Astrocyte (in vitro differentiated cells and primary cell): ENCODE results near the gene GDI2. TPM values are rescaled to one million over a fixed set of nuclear protein-coding genes. Genes with fewer than 3 reads are reported as not detected.

ENCODE experiments used
- DNase-seq: peaks from one replicate; pipeline ENCODE4 v3.0.0-alpha.2; 2010; ENCODE audit warnings: low read depth
- FAIRE-seq: peaks from 2 replicates; lab custom pipeline; 2011; peaks lifted over from hg19 to GRCh38; lab: Jason Lieb, UNC
- H2AFZ ChIP-seq: 2 replicates; pipeline ENCODE4 v1.6.0; 2012; ENCODE audit warnings: low read depth, low read length, inconsistent platforms
- H3K27ac ChIP-seq: 2 replicates; pipeline ENCODE4 v1.5.1; 2011; ENCODE audit warnings: low read depth, low read length, inconsistent platforms
- H3K27me3 ChIP-seq: 2 replicates; pipeline ENCODE4 v1.6.0; 2011; ENCODE audit warnings: low read length, inconsistent platforms; ENCODE audit not compliant: insufficient read depth
- H3K36me3 ChIP-seq: 2 replicates; pipeline ENCODE4 v1.5.1; 2011; ENCODE audit warnings: low read length, inconsistent platforms; ENCODE audit not compliant: insufficient read depth
- H3K4me1 ChIP-seq: 2 replicates; pipeline ENCODE4 v1.5.1; 2011; ENCODE audit warnings: low read length, inconsistent platforms; ENCODE audit not compliant: insufficient read depth
- H3K4me2 ChIP-seq: 2 replicates; pipeline ENCODE4 v1.6.0; 2012; ENCODE audit warnings: low read length, inconsistent platforms
- H3K4me3 ChIP-seq: 2 replicates; pipeline ENCODE4 v1.5.1; 2011; ENCODE audit warnings: low read depth, mild to moderate bottlenecking, low read length, inconsistent platforms; ENCODE audit not compliant: insufficient read depth
- H3K79me2 ChIP-seq: 2 replicates; pipeline ENCODE4 v1.6.0; 2012; ENCODE audit warnings: mild to moderate bottlenecking, low read length, inconsistent platforms; ENCODE audit not compliant: insufficient read depth
- H3K9ac ChIP-seq: 2 replicates; pipeline ENCODE4 v1.6.0; 2012; ENCODE audit warnings: mild to moderate bottlenecking, low read length, inconsistent platforms
- H3K9me3 ChIP-seq: 2 replicates; pipeline ENCODE4 v1.5.1; 2012; ENCODE audit warnings: low read depth, mild to moderate bottlenecking, low read length, inconsistent platforms; ENCODE audit not compliant: insufficient read depth
- H4K20me1 ChIP-seq: 2 replicates; pipeline ENCODE4 v1.6.0; 2012; ENCODE audit warnings: low read length, inconsistent platforms; ENCODE audit not compliant: insufficient read depth
- H3K27ac Mint-ChIP-seq: one replicate; pipeline ENCODE4 v1.8.0; 2021; ENCODE audit warnings: mild to moderate bottlenecking, mixed read lengths; ENCODE audit not compliant: unreplicated experiment
- H3K27me3 Mint-ChIP-seq: one replicate; pipeline ENCODE4 v1.8.0; 2021; ENCODE audit warnings: low read depth, mixed read lengths; ENCODE audit not compliant: unreplicated experiment
- H3K36me3 Mint-ChIP-seq: one replicate; pipeline ENCODE4 v1.8.0; 2021; ENCODE audit warnings: low read depth, mixed read lengths; ENCODE audit not compliant: unreplicated experiment
- H3K4me1 Mint-ChIP-seq: one replicate; pipeline ENCODE4 v1.8.0; 2021; ENCODE audit warnings: low read depth, mixed read lengths; ENCODE audit not compliant: unreplicated experiment
- H3K4me3 Mint-ChIP-seq: one replicate; pipeline ENCODE4 v1.8.0; 2021; ENCODE audit warnings: mild to moderate bottlenecking, moderate library complexity, mixed read lengths; ENCODE audit not compliant: unreplicated experiment
- H3K9me3 Mint-ChIP-seq: one replicate; pipeline ENCODE4 v1.8.0; 2021; ENCODE audit warnings: mild to moderate bottlenecking, mixed read lengths; ENCODE audit not compliant: unreplicated experiment
- EZH2 ChIP-seq: IDR thresholded peaks from 2 replicates; pipeline ENCODE4 v1.6.1; 2012; ENCODE audit warnings: mild to moderate bottlenecking, low read length, inconsistent platforms; ENCODE audit not compliant: insufficient read depth
- total RNA-seq: library from RNA; stranded (reverse); gene quantifications from 2 replicates; pipeline ENCODE4 v1.2.1, GENCODE V29; 2021
- TF ChIP-seq, protein P1 (sequence below): IDR thresholded peaks from 2 replicates; pipeline ENCODE4 v1.5.1; 2011; ENCODE audit warnings: low read depth, mild to moderate bottlenecking, inconsistent platforms, low read length, moderate library complexity; ENCODE audit not compliant: insufficient read depth

The GDI2 gene
- total RNA-seq, 1 donor from 2014 or later, result 280 TPM

DNA sequence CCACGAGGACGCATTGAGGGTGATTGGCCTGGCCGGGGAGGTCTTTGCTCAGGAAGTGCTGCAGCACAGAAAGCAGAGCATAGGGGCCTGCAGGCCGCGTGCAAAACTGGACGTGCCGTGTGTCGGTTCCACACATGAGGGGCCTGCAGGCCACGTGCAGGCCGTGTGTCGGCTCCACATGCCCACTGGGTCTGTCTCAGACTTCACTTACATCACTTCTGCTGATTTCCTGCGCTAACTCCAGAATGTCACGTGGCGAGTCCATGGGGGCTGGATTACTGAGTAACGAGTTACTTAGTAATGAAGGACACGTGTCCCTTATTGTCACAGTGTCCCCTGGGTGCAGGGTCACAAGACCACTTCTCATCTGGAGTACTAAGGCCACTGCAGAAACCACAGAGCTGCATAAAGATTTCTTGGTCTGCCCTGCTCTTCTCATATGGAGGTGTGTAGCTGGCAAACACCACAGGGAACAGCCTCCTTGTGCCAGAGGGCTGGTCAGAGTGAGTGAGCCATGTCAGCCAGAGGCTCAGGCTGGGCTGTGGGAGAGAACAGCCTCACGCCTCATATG, 60.8 kb downstream of the GDI2 start:
- Mint-ChIP-seq H3K36me3 (peaks cover 40% of the 10 kb centered on the region), H3K4me1 (peaks cover 11% of the 10 kb centered on the region), H3K4me3 (no peak overlapping the region), H3K9me3 (no peaks in the 10 kb centered on the region), H3K27me3 (no peaks in the 10 kb centered on the region), H3K27ac (no peak overlapping the region)
- no peaks in the 10 kb centered on the region for H3K4me1 ChIP-seq
- DNase-seq (no peak), FAIRE-seq (no peak)
- peaks cover 26% of the 10 kb centered on the region for H3K79me2 ChIP-seq
- peaks cover 30% of the 10 kb centered on the region for H4K20me1 ChIP-seq
- H3K27me3 ChIP-seq, result no peaks in the 10 kb centered on the region
- H3K4me3 ChIP-seq, result no peak overlapping the region
- no peaks in the 10 kb centered on the region for H3K9me3 ChIP-seq
- no peak overlapping the region for H3K9ac ChIP-seq
- peaks cover 29% of the 10 kb centered on the region for H3K36me3 ChIP-seq
- no peak overlapping the region for H3K27ac ChIP-seq
- TF ChIP-seq, protein P1, sequence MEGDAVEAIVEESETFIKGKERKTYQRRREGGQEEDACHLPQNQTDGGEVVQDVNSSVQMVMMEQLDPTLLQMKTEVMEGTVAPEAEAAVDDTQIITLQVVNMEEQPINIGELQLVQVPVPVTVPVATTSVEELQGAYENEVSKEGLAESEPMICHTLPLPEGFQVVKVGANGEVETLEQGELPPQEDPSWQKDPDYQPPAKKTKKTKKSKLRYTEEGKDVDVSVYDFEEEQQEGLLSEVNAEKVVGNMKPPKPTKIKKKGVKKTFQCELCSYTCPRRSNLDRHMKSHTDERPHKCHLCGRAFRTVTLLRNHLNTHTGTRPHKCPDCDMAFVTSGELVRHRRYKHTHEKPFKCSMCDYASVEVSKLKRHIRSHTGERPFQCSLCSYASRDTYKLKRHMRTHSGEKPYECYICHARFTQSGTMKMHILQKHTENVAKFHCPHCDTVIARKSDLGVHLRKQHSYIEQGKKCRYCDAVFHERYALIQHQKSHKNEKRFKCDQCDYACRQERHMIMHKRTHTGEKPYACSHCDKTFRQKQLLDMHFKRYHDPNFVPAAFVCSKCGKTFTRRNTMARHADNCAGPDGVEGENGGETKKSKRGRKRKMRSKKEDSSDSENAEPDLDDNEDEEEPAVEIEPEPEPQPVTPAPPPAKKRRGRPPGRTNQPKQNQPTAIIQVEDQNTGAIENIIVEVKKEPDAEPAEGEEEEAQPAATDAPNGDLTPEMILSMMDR, result no peak
- TF ChIP-seq EZH2, result no peak
- H2AFZ ChIP-seq, result no peak overlapping the region
- H3K4me2 ChIP-seq, result no peak overlapping the region

DNA sequence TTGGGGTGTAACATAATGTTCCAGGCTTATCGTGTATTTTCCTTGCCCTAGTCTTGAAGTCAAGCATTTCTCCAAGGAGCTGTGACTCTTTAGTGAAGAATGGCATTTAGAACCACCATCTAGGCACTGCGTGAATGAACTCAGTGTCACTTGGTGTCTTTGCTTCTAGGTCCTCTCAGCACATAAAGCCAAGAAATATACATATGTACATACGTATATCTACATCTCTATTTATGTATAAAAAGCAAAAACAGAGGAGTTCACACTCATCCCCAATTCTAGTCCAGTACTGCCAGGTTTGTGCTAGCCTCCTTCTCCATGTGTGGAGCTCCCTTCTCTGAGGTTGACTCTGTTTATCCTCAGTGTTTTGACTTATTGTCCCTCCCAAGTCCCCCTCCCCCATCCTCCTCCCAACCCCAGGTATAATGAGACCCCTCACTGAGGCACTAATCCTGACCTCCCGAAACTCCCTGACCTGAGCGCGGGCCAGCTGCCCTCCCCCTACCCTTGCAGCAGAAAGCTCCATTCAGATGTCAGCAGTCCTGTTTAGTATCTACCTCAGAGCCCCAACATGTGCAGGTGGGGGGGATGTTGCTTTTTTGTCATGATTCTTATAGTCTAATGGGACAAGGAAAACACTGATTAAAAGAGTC, 61.5 kb downstream of the GDI2 start:
- Histone ChIP-seq H3K27ac (no peak overlapping the region), H3K4me2 (no peak overlapping the region), H2AFZ (no peak overlapping the region), H3K36me3 (peaks cover 29% of the 10 kb centered on the region), H3K4me1 (no peaks in the 10 kb centered on the region), H3K79me2 (peaks cover 26% of the 10 kb centered on the region), H3K4me3 (no peak overlapping the region), H3K27me3 (no peaks in the 10 kb centered on the region), H4K20me1 (peaks cover 30% of the 10 kb centered on the region), H3K9ac (no peak overlapping the region), H3K9me3 (no peaks in the 10 kb centered on the region)
- no peaks in the 10 kb centered on the region for H3K27me3 Mint-ChIP-seq
- no peaks in the 10 kb centered on the region for H3K9me3 Mint-ChIP-seq
- peak overlapping the region; percentile 34 for H3K4me3 Mint-ChIP-seq
- TF ChIP-seq EZH2, result no peak
- TF ChIP-seq, protein P1, result no peak
- FAIRE-seq, result peak; percentile 39
- no peak overlapping the region for H3K27ac Mint-ChIP-seq
- peaks cover 11% of the 10 kb centered on the region for H3K4me1 Mint-ChIP-seq
- H3K36me3 Mint-ChIP-seq, result peaks cover 40% of the 10 kb centered on the region
- DNase-seq, result no peak

DNA sequence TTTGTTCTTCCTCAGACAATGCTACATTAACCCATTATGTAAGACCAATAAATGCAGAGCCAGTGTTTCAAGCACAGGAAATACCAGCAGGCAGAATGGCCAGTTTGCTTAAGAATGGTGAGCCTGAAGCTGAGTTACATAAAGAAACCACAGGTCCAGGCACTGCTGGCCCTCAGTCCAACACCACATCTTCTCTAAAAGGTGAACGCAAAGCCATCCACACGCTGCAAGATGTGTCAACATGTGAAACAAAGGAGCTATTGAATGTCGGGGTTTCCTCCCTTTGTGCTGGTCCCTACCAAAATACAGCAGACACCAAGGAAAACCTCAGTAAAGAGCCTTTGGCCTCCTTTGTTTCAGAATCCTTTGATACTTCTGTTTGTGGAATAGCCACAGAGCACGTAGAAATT, 64.8 kb downstream of the GDI2 start:
- no peak overlapping the region for H3K27ac ChIP-seq
- H3K9me3 Mint-ChIP-seq, result no peaks in the 10 kb centered on the region
- H3K36me3 ChIP-seq, result peaks cover 36% of the 10 kb centered on the region
- peaks cover 33% of the 10 kb centered on the region for H4K20me1 ChIP-seq
- DNase-seq (no peak), FAIRE-seq (no peak)
- H3K9me3 ChIP-seq, result no peaks in the 10 kb centered on the region
- H3K27me3 Mint-ChIP-seq, result no peaks in the 10 kb centered on the region
- H3K4me1 ChIP-seq, result no peaks in the 10 kb centered on the region
- H3K4me2 ChIP-seq, result no peak overlapping the region
- no peaks in the 10 kb centered on the region for H3K27me3 ChIP-seq
- peaks cover 17% of the 10 kb centered on the region for H3K79me2 ChIP-seq
- H3K27ac Mint-ChIP-seq, result no peak overlapping the region
- H3K36me3 Mint-ChIP-seq, result peaks cover 41% of the 10 kb centered on the region
- no peak overlapping the region for H3K4me3 ChIP-seq
- TF ChIP-seq EZH2, result no peak
- H3K4me1 Mint-ChIP-seq, result peaks cover 11% of the 10 kb centered on the region
- H3K9ac ChIP-seq, result no peak overlapping the region
- H2AFZ ChIP-seq, result no peak overlapping the region
- H3K4me3 Mint-ChIP-seq, result no peak overlapping the region
